ENCODE measurements around the gene ARHGEF10L.

- TF ChIP-seq, protein P1, sequence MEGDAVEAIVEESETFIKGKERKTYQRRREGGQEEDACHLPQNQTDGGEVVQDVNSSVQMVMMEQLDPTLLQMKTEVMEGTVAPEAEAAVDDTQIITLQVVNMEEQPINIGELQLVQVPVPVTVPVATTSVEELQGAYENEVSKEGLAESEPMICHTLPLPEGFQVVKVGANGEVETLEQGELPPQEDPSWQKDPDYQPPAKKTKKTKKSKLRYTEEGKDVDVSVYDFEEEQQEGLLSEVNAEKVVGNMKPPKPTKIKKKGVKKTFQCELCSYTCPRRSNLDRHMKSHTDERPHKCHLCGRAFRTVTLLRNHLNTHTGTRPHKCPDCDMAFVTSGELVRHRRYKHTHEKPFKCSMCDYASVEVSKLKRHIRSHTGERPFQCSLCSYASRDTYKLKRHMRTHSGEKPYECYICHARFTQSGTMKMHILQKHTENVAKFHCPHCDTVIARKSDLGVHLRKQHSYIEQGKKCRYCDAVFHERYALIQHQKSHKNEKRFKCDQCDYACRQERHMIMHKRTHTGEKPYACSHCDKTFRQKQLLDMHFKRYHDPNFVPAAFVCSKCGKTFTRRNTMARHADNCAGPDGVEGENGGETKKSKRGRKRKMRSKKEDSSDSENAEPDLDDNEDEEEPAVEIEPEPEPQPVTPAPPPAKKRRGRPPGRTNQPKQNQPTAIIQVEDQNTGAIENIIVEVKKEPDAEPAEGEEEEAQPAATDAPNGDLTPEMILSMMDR (IDR thresholded peaks at IDR 0.05) = no peak
- TF ChIP-seq POLR2A (IDR thresholded peaks at IDR 0.05) (no peak), POLR2AphosphoS5 (IDR thresholded peaks at IDR 0.05; ENCODE audit: insufficient read depth in 1 of 2, low read depth in 1 of 2) (no peak)
Observed at GRCh38 chr1:17671741-17672140, 132.2 kb downstream of the ARHGEF10L start.

Data from vagina (tissue), 2 donors.